ENCODE measurements around the gene BZW2.

DNA sequence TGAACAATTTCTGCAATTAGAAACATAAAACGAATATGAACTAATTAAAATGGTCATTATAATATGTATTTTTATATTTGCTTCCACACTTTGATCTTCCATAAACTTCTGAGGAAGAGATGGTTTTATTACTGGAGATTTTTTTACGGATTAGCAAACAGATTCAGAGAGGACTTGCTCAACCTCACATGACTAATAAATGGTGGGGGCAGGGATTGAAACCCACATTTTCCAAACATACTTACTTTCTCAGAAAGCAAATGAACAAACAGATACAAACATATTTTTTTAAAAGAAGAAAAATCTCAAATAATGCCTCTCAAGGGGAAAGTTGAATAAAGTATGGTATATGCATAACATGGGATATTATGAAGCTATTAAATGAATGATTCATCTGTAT lies 18.7 kb upstream of the BZW2 start:
- TF ChIP-seq, protein P1, sequence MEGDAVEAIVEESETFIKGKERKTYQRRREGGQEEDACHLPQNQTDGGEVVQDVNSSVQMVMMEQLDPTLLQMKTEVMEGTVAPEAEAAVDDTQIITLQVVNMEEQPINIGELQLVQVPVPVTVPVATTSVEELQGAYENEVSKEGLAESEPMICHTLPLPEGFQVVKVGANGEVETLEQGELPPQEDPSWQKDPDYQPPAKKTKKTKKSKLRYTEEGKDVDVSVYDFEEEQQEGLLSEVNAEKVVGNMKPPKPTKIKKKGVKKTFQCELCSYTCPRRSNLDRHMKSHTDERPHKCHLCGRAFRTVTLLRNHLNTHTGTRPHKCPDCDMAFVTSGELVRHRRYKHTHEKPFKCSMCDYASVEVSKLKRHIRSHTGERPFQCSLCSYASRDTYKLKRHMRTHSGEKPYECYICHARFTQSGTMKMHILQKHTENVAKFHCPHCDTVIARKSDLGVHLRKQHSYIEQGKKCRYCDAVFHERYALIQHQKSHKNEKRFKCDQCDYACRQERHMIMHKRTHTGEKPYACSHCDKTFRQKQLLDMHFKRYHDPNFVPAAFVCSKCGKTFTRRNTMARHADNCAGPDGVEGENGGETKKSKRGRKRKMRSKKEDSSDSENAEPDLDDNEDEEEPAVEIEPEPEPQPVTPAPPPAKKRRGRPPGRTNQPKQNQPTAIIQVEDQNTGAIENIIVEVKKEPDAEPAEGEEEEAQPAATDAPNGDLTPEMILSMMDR (IDR thresholded peaks at IDR 0.05; ENCODE audit: poor library complexity) = no peak
- TF ChIP-seq EZH2 (IDR thresholded peaks at IDR 0.05; ENCODE audit: borderline replicate concordance) = no peak
- no peak for TF ChIP-seq EZH2phosphoT487 (IDR thresholded peaks at IDR 0.05; ENCODE audit: low read depth, severe bottlenecking, unreplicated experiment)

Measured in hepatocyte (in vitro differentiated cells).